K562 (cell line): ENCODE data around the gene TEX35. TPM values are rescaled to one million over a fixed set of nuclear protein-coding genes. Genes with fewer than 3 reads are reported as not detected.

Experiments used
- ATAC-seq: fragments of 200-7000 bp; cut with Tn5 transposase; 3 replicates; pipeline ENCODE4 v1.9.1; 2020; ENCODE audit warnings: moderate library complexity
- BruUV-seq: library from RNA; stranded (reverse); fragments of 400-500 nt; replicated peaks from 2 replicates; lab custom pipeline; 2021; lab: Mats Ljungman, UMichigan
- CTCF ChIA-PET: fragments of 300-600 bp; formaldehyde crosslinking; extraction: SDS; loops from one replicate; lab custom pipeline; 2021; ENCODE audit warnings: low intra/inter-chr PET ratio; lab: Yijun Ruan, JAX
- POLR2A ChIA-PET: fragments of 300-600, 350-650 bp; sonication (Branson Sonifier 250); formaldehyde crosslinking; extraction: SDS; loops from one replicate; lab custom pipeline; 2021; ENCODE audit warnings: antibody characterized with exemption, inconsistent platforms; lab: Yijun Ruan, JAX
- DNase-seq, 4 experiments: peaks; one replicate each; pipeline versions ENCODE4 v3.0.0 to v3.0.0-alpha.2; 2011 to 2018; ENCODE audit warnings: low spot score in 3 of 4, mixed read lengths in 3 of 4; ENCODE audit errors: extremely low read depth in 1 of 4
- FAIRE-seq: peaks from 2 replicates; lab custom pipeline; 2011; peaks lifted over from hg19 to GRCh38; lab: Jason Lieb, UNC
- H2AFZ ChIP-seq: 2 replicates; pipeline ENCODE4 v1.6.0; 2011; ENCODE audit warnings: low read depth, low read length, control low read depth, inconsistent platforms
- H3K27ac ChIP-seq: fragments of 200-600 bp; 3 replicates; pipeline ENCODE4 v1.8.0; 2011; ENCODE audit warnings: low read depth, mild to moderate bottlenecking, control low read depth, inconsistent platforms, low read length, moderate library complexity, mixed read lengths; ENCODE audit errors: extremely low read depth
- H3K27me3 ChIP-seq, 2 experiments: fragments of 300-600 bp in 1 of 2; 2 replicates in 1 of 2; 3 replicates in 1 of 2; pipeline versions ENCODE4 v1.6.0 to v1.8.0; 2011; ENCODE audit warnings: inconsistent platforms in 2 of 2, low read length in 2 of 2, mild to moderate bottlenecking in 1 of 2, mixed read lengths in 1 of 2, moderate library complexity in 1 of 2; ENCODE audit not compliant: control insufficient read depth in 2 of 2, insufficient read depth in 2 of 2
- H3K36me3 ChIP-seq: fragments of 300-600 bp; 3 replicates; pipeline ENCODE4 v1.8.0; 2011; ENCODE audit warnings: mild to moderate bottlenecking, low read length, inconsistent platforms; ENCODE audit not compliant: control insufficient read depth, insufficient read depth
- H3K4me1 ChIP-seq, 2 experiments: fragments of 200-600 bp in 1 of 2; replicated peaks in 1 of 2; 2 replicates in 1 of 2; 3 replicates in 1 of 2; pipeline versions ENCODE4 v1.5.1 to v1.8.0; 2011; ENCODE audit warnings: inconsistent platforms in 2 of 2, low read length in 2 of 2, mild to moderate bottlenecking in 1 of 2, mixed read lengths in 1 of 2, moderate library complexity in 1 of 2; ENCODE audit not compliant: control insufficient read depth in 2 of 2, insufficient read depth in 2 of 2
- H3K4me2 ChIP-seq: 2 replicates; pipeline ENCODE4 v1.6.1; 2011; ENCODE audit warnings: low read length, control low read depth, inconsistent platforms, mixed read lengths; ENCODE audit not compliant: insufficient read depth
- H3K4me3 ChIP-seq: fragments of 200-600 bp; sonication (generic), shearing (Covaris generic); 2 replicates; pipeline ENCODE4 v1.5.1; 2016; ENCODE audit warnings: control low read depth, inconsistent platforms
- H3K79me2 ChIP-seq: fragments of 200-600 bp; 3 replicates; pipeline ENCODE4 v1.8.0; 2011; ENCODE audit warnings: low read length, inconsistent platforms; ENCODE audit not compliant: control insufficient read depth, insufficient read depth
- H3K9ac ChIP-seq, 2 experiments: 2 replicates each; pipeline versions ENCODE4 v1.6.0 to v1.6.1; 2011; ENCODE audit warnings: low read depth in 2 of 2, low read length in 2 of 2, control low read depth in 1 of 2, inconsistent platforms in 1 of 2, mild to moderate bottlenecking in 1 of 2, mixed read lengths in 1 of 2; ENCODE audit not compliant: insufficient read depth in 1 of 2
- H3K9me1 ChIP-seq: one replicate; pipeline ENCODE4 v1.6.0; 2011; ENCODE audit warnings: inconsistent platforms, mild to moderate bottlenecking, low read length, moderate library complexity; ENCODE audit not compliant: control insufficient read depth, insufficient read depth
- H3K9me3 ChIP-seq: replicated peaks from 2 replicates; pipeline ENCODE4 v1.5.1; 2011; ENCODE audit warnings: low read depth, low read length, inconsistent platforms; ENCODE audit not compliant: control insufficient read depth, insufficient read depth
- H4K20me1 ChIP-seq: replicated peaks from 2 replicates; pipeline ENCODE4 v1.6.1; 2011; ENCODE audit warnings: low read length, inconsistent platforms, mixed read lengths; ENCODE audit not compliant: control insufficient read depth, insufficient read depth
- FOS ChIP-seq: IDR thresholded peaks from 3 replicates; pipeline ENCODE4 v1.6.1; 2011; ENCODE audit not compliant: insufficient read length; ENCODE audit errors: extremely low read depth
- HCFC1 ChIP-seq: IDR thresholded peaks from 2 replicates; pipeline ENCODE4 v1.6.1; 2012; ENCODE audit warnings: low read depth, low read length, improper control_type of control experiment
- KLF6 ChIP-seq: fragments of 250-450 bp; sonication (Bioruptor Pico); IDR thresholded peaks from 2 replicates; pipeline ENCODE4 v1.4.0; 2020; ENCODE audit warnings: mild to moderate bottlenecking, moderate library complexity, borderline replicate concordance
- REST ChIP-seq, 2 experiments: fragments of 450-650 bp; formaldehyde crosslinking in 1 of 2; IDR thresholded peaks; 2 replicates each; pipeline versions ENCODE4 v1.4.0 to v1.6.1; 2014 to 2020; ENCODE audit warnings: mild to moderate bottlenecking in 2 of 2, borderline replicate concordance in 1 of 2, low read depth in 1 of 2
- ZNF217 ChIP-seq: sonication (generic); formaldehyde crosslinking; IDR thresholded peaks from 2 replicates; pipeline ENCODE4 v1.8.0; 2022; ENCODE audit warnings: mild to moderate bottlenecking, missing genetic modification reagents
- ZNF561 ChIP-seq: fragments of 450-650 bp; formaldehyde crosslinking; conservative IDR thresholded peaks from 2 replicates; pipeline ENCODE4 v1.4.0; 2020; ENCODE audit warnings: mild to moderate bottlenecking, moderate library complexity
- ZNF609 ChIP-seq: sonication (generic); formaldehyde crosslinking; IDR thresholded peaks from 2 replicates; pipeline ENCODE4 v1.8.1; 2023; ENCODE audit warnings: missing genetic modification reagents, mild to moderate bottlenecking, borderline replicate concordance
- in situ Hi-C: fragments of 300-500 bp; cut with MboI; formaldehyde crosslinking; loops from 4 replicates; pipeline ENCODE4 v1.15.0; 2018; ENCODE audit warnings: inconsistent platforms, mixed read lengths
- intact Hi-C: fragments of 100-400 bp; cut with micrococcal nuclease; formaldehyde crosslinking; loops from 2 replicates; pipeline ENCODE4 v1.14.2; 2022
- polyA plus RNA-seq, 8 experiments: library from polyadenylated mRNA; depleted of rRNA in 4 of 8; stranded (reverse) in 5 of 8; unstranded in 3 of 8; fragments of >200 nt; fragmentation: Nextera tagmentation in 2 of 8; fragmentation: Illumina TruSeq in 1 of 8; extraction: Ambion mirVana in 2 of 8; extraction: Trizol in 1 of 8; gene quantifications; 2 replicates each; pipeline versions ENCODE4 v1.2.1 to v1.2.3, GENCODE V29; 2011 to 2014; ENCODE audit warnings: inconsistent platforms in 1 of 8, missing spikeins in 1 of 8
- total RNA-seq, 7 experiments: library from RNA; depleted of rRNA in 6 of 7; stranded (reverse); fragments of >200 nt in 6 of 7; fragmentation: Illumina TruSeq in 2 of 7; extraction: Trizol in 2 of 7; gene quantifications; 2 replicates each; pipeline versions ENCODE4 v1.2.1 to v1.2.3, GENCODE V29; 2011 to 2021; ENCODE audit warnings: low replicate concordance in 1 of 7
- TF ChIP-seq, protein P1 (sequence below): fragments of 250-450 bp; sonication (Bioruptor Pico); IDR thresholded peaks from 2 replicates; pipeline ENCODE4 v1.8.0; 2022; ENCODE audit warnings: inconsistent platforms

TEX35 gene
- total and polyA plus RNA-seq, 9 of the 15 experiments (the other 6 are each of a cell fraction or from before 2014, with no cell fraction given), result not detected

- H2AFZ ChIP-seq, result no peak overlapping the region
- no peaks in the 10 kb centered on the region for H3K79me2 ChIP-seq
- no peak overlapping the region for H3K9ac ChIP-seq
- no peak for ATAC-seq
- H3K4me2 ChIP-seq, result no peak overlapping the region
- H3K4me3 ChIP-seq, result no peak overlapping the region
- intact Hi-C loops, result no loop called here
- no peaks in the 10 kb centered on the region for H3K9me3 ChIP-seq
- no peaks in the 10 kb centered on the region for H3K4me1 ChIP-seq
- no peak for FAIRE-seq
- H3K9me1 ChIP-seq, result no peaks in the 10 kb centered on the region
- H4K20me1 ChIP-seq, result no peaks in the 10 kb centered on the region
- no peaks in the 10 kb centered on the region for H3K36me3 ChIP-seq
- H3K27ac ChIP-seq, result no peak overlapping the region
- ChIA-PET POLR2A (no interaction called here), CTCF (no interaction called here)
- no TSS peak for BruUV-seq
- in situ Hi-C loops, result no loop called here
- 0 out of 5 replicates have a peak, but pooled peaks cover 0 to 2% of the 10 kb centered on the region in 2 experiments for H3K27me3 ChIP-seq
- DNase-seq, result no peak
- TF ChIP-seq, protein P1, sequence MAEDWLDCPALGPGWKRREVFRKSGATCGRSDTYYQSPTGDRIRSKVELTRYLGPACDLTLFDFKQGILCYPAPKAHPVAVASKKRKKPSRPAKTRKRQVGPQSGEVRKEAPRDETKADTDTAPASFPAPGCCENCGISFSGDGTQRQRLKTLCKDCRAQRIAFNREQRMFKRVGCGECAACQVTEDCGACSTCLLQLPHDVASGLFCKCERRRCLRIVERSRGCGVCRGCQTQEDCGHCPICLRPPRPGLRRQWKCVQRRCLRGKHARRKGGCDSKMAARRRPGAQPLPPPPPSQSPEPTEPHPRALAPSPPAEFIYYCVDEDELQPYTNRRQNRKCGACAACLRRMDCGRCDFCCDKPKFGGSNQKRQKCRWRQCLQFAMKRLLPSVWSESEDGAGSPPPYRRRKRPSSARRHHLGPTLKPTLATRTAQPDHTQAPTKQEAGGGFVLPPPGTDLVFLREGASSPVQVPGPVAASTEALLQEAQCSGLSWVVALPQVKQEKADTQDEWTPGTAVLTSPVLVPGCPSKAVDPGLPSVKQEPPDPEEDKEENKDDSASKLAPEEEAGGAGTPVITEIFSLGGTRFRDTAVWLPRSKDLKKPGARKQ (CRISPR knock-in tag), result no peak
- TF ChIP-seq ZNF217 (CRISPR knock-in tag) (no peak), HCFC1 (no peak), FOS (no peak), REST (IDR thresholded peaks at IDR 0.05; ENCODE audit: borderline replicate concordance) (no peak), REST (CRISPR knock-in tag; IDR thresholded peaks at IDR 0.05; ENCODE audit: low read depth) (no peak), ZNF561 (CRISPR knock-in tag) (no peak), ZNF609 (no peak), KLF6 (CRISPR knock-in tag) (no peak)
Observed at GRCh38 chr1:178467837-178468236, 45.1 kb upstream of the TEX35 start.
